Hematopoietic multipotent progenitor cell treated with erythropoietin and hydrocortisone succinate and interleukin-3 and kit ligand, for 17 days (in vitro differentiated cells): ENCODE results near the gene CCR6.
"Not testable (repeated sequence)": the region's sequence is repeated elsewhere in the genome, so short reads cannot be mapped to it uniquely, and the experiment has no call there.

Source experiments
- DNase-seq: peaks from one replicate; pipeline ENCODE4 v3.0.0-alpha.2; 2015; ENCODE audit warnings: low spot score

Gene CCR6

DNA sequence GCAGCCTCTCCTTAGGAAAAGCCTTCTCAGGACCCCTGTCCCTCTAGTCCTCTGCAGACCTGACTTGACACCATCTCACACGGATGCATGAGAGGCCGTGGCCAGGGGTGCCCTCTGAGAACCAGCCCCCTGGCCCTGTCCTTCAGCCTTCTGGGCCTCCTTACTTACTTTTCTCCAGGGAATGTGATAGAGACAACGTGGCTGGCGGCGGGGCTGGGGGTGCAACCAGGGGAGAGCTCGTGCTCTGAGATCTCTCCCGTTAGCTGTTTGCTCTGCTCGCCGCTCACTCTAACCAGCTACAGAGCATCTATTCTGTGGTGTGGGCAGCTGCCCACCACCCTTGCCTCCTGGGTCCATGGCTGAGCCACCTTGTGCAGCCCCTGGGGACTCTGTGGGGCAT, 20.1 kb downstream of the CCR6 start:
- no peak for DNase-seq

- no peak for DNase-seq
These were observed 22.6 kb downstream of the CCR6 start for GRCh38 chr6:167145461-167145860.

DNA sequence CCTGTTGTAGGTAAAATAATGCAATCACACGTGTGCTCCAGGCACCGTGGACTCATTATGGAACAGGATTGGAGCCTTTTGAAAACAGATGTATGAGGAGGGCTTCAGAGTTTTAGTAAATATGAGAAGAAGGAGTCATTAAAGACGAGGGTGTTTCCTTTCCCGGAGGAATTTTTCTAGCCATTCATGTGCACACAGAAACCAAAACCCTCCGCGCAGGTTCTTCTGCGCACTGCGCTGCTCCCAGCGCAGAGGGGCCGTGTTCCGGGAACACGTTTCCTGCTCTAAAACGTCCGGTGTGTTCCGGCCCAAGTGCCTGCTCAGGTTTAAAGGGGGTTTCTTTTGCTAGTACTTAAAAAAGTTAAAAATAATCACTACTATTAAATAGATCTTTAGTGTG, 23.2 kb downstream of the CCR6 start:
- no peak for DNase-seq

DNA sequence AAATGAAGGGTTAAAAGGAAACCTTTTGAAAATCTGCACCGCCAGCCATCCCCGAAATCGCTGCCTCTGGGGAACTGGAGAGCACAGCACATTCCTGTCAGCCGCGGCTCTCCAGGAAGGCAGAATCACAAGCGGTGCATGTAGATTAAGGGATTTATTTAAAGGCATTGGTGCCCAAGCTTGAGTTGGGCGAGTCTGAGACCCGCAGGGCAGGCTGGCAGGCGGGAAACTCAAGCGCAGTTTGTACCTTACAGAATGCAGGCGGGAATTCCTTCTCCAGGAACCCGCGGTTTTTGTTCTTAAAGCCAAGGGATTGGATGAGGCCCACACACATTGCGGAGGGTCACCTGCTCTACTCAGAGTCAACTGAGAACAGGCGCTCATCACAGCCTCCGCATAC, 24.1 kb downstream of the CCR6 start:
- DNase-seq = no peak

DNA sequence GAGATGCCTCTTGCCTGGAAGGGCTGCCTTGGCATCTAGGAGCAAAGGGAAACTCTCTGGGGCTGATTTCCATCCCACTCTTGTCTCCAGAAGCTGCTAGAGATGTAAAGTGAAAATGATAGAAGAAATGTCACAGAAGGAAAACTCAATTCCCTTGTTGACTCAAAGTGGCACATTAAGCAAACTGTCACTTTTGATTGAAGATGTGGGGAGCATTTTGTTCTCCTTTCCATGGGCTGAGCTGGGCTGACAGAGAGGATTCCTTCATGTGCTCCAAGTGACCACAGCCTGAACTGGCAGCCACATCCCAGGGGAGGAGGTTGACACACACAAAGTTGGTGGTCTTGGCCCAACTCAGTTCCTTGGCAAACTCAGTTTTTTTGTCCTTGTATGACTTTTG, 25.1 kb downstream of the CCR6 start:
- no peak for DNase-seq

GRCh38 chr6:167148997-167149396, 26.1 kb downstream of the CCR6 start:
- no peak for DNase-seq

DNA sequence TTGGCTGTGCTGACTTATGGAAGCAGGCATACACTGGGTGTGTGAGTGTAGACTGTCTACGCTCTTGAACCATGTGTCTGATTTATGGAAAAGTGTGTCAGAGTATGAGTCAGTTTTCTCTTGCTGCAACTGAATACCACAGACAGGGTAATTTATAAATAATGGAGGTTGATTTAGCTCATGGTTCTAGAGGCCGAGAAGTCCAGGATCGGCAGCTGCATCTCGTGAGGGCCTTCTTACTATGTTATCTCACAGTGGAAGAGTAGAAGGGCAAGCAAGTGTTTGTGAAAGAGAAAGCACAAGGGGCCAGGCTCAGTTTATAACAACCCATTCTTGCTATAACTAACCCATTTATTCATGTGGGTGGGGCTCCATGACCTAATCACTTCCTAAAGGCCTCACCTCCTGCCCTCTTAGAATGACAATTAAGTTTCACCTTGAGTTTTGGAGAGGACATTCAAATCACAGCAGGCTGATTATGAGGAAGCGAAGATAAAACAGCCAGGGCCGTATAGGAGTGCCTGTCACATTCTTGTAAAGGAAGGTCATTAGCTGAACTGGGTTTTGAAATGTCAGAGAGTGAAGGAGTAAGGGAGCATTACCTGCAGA, 28.1 kb downstream of the CCR6 start:
- DNase-seq = no peak

GRCh38 chr6:167151648-167152047, 28.8 kb downstream of the CCR6 start:
- no peak for DNase-seq

- DNase-seq = no peak
These were observed 30.0 kb downstream of the CCR6 start for GRCh38 chr6:167152862-167153261.

DNA sequence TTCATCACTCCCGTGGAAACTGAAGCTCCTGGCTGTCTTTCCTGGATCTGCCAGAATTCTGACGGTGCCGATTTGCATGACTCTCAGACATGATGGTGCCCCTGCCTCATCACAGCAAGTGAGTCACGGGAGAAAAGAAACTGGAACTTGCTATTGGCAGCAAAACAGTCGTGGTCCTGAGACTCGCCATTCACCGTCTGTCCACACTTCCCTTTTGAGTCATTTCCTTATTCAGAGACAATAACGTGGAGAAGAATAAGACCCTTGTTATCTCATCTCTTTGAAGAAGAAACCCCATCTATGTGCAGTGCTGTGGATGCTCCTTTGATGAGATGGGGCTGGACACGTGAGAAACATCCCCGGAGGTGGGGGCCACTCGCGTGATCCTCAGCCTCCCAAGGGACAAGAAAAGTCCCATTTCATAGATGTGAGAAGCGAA, 30.6 kb downstream of the CCR6 start:
- DNase-seq = no peak

- DNase-seq = no peak
These were observed 31.4 kb downstream of the CCR6 start for GRCh38 chr6:167154291-167154690.

GRCh38 chr6:167154895-167155294, 32.0 kb downstream of the CCR6 start:
- no peak for DNase-seq

DNA sequence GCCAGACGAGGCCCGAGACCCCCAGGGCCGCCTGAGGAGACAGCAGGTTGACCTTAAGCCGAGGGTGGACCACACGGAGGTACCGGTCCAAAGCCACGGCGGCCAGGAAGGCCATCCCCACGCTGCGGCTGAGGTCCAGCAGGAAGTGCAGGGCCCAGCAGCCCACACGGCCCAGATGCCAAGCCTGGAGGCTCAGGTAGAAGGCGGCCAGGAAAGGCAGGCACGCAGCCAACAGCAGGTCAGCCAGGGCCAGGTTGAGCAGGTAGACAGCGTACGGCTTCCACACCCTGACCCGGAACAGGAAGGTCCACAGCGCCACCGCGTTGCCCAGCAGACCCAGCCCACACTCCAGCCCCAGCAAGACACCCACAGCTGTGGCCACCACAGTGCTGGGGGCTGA, 34.5 kb downstream of the CCR6 start:
- DNase-seq = no peak

DNA sequence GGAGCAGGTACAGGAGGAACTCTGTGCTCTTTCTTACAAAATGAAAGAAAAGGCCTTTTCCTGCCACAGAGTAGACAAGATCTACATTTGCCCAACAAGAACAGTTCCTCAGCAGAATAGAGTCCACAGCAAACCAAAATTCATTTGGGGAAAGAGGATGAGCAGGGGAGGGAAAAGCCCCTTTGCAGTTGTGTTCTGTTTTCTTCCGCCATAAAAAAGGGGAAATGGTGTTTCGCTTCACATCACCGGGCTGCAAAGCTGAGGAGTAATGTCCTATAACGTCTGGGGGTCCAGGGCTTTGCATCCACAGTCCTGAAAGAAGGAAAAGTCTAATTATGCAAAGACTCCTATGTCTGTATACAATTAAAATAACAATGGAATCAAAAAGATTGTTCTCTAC, 35.0 kb downstream of the CCR6 start, which contains the start of gene GPR31:
Gene GPR31 (minus strand): TSS at position 118 of the 400 bp plus-strand sequence. CDS start 149 bp downstream, outside the sequence.
- no peak for DNase-seq

DNA sequence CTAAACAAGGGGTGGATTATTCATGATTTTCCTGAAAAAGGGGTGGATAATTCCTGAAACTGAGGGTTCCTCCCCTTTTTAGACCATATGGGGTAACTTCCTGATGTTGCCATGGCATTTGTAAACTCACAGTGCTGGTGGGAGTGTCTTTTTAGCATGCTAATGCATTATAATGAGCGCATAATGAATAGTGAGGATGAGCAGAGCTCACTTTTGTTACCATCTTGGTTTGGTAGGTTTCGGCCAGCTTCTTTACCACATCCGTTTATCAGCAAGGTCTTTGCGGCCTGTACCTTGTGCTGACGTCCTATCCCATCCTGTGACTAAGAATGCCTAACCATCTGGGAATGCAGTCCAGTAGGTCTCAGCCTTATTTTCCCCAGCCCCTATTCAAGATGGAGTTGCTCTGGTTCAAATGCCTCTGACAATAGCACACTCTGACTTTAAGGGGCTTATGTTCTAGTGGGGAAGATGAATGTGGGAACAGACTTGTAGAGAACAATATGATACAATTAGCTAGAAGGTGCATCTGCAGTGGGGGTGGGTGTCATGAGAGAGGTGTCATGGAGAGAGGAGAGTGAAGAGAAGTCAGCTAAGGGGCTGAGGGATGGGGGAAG, 39.1 kb downstream of the CCR6 start:
- DNase-seq = no peak

DNA sequence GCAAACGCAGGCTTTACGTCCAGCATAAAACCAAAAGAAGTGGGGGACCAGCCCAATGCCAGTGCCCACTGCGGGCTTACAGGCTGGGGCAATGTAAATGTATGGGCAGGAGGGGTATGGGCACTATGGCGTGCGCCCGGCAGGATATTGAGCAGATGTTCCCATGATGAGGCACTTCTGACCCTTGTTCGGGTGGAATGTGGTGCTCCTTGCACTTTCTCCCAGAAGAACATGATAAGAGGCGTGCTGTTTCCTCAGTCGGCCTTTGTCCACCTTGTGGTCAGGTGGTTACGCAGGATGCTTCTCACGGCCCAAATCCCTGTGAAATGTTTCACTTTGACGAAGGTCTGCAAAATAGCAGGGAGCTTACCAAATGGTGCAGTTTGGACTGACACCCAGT, 39.7 kb downstream of the CCR6 start:
- no peak for DNase-seq

- no peak for DNase-seq
These were observed 40.6 kb downstream of the CCR6 start for GRCh38 chr6:167163476-167164011.

DNA sequence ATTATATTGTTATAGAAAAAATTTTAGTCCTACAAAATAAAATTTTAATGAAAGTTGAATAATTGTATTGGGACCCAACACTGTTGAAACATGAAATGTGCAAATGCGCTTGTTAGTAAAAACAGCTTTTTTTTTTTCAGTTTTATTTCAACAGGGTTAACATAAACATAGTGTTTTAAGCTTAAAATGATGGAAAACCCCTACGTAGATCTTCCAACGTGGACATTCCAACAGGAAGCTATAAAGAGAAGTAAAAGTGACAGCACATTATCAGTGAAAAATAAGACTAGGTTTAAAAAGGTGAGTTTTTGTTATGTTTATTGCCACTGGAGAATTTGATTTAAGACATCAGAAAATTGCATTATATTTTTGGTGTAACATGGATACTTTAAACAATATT, 41.4 kb downstream of the CCR6 start:
- DNase-seq = no peak

GRCh38 chr6:167165858-167166471, 43.1 kb downstream of the CCR6 start:
- no peak for DNase-seq

DNA sequence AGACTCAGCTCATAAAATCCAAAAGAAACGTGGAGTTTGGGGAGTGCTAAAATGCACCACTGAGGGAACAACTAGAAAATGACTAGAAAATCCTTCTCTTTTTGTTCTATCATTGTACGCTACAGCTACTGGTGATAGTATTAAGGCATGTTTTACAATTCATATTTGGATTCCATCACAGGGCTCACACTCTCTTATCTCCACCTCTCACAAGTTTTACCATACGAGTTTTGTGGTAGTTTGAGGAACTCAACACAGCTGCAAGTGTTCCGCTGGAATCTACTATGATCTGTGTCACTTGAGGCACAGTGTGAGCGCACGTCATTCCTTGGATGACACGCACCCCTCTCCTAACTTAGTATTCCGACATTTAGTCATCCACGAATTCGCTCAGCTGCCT, 44.8 kb downstream of the CCR6 start:
- not testable (repeated sequence) for DNase-seq

- not testable (repeated sequence) for DNase-seq
These were observed 45.4 kb downstream of the CCR6 start for GRCh38 chr6:167168296-167168695.

- DNase-seq = not testable (repeated sequence)
These were observed 47.0 kb downstream of the CCR6 start for GRCh38 chr6:167169867-167170266.

DNA sequence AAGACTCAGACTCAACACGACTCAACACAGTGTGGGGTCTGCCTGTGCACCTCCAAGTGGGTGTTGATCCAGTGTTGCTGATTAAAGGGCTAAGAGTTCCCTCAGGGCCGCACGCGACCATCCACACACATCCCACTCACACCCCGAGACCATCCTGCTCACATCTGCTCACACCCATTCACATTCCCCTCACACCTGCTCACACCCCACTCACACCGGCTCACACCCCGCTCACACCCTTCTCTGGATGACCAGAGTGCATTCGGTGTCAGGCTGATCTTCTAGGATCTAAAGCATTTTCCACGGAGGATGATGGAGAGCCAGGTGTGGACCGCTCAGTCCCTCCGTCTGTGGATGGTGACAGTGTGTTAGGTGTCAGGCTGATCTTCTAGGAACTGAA, 48.4 kb downstream of the CCR6 start:
- DNase-seq = not testable (repeated sequence)
